Endothelial cell of hepatic sinusoid (primary cell): Measurements from ENCODE around the gene BLOC1S3.

Experiments
- in situ Hi-C: cut with HindIII; loops from 2 replicates; pipeline ENCODE4 v1.10.0; 2017; ENCODE audit warnings: low sequenced_read_pairs

BLOC1S3 gene

GRCh38 chr19:45179072-45179891 lies 698 bp downstream of the BLOC1S3 start:
- in situ Hi-C loops = no loop called here

GRCh38 chr19:45179892-45180370 lies 1.3 kb downstream of the BLOC1S3 start:
- in situ Hi-C loops = no loop called here

DNA sequence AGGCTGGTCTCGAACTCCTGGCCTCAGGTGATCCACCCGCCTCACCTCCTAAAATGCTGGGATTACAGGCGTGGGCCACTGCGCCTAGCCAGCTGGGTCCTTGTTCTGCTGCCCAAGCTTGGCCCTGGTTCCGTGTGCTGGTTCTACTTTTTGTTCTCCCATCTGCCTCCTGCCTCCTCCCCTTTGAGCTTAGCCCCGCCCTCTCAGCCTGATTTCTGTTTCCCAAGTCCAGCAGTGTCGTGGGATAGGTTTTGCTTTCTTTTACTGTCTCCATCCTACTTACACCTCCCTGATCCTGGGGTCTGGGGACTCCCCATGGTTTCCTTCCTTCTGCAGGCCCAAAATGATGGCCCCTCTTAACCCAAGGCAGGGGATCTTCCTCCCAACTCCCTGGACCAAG lies 2.4 kb downstream of the BLOC1S3 start:
- in situ Hi-C loops = no loop called here

GRCh38 chr19:45182758-45183157 lies 4.2 kb downstream of the BLOC1S3 start:
- in situ Hi-C loops = no loop called here

- in situ Hi-C loops = no loop called here
These were observed 5.5 kb downstream of the BLOC1S3 start for GRCh38 chr19:45184115-45184514.

DNA sequence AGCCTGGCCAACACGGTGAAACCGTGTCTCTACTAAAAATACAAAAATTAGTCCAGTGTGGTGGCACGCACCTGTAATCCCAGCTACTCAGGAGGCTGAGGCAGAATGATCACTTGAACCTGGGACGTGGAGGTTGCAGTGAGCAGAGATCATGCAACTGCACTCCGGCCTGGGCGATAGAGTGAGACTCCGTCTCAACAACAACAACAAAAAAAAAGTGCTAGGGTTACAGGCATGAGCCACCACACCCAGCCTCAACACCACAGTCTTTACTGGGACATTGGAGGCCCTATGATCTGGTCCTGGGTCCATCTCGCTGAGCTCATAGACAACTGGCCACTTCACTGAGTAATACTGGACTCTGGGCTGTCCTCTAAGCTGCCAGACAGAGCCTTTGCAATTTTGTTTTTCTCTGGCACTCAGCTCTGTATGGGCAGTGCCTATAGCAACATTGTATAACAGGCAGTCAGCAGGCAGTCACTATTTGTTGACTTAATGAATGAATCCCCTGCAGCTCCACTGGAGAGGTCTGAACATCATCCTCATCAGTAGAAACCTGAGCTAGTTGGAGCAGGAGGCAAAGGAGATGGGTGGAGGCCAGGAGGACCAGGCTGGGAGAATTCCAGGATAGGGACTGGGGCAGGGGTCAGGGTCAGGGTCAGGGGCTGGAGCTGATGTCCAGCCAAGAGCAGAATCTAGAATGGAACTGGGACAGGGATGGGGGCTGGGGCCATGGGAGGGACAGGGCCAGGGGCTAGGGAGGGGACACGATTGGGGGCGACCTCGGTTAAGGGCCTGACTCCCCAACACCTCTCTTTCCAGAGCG lies 8.1 kb downstream of the BLOC1S3 start:
- in situ Hi-C loops = no loop called here

- in situ Hi-C loops = no loop called here
These were observed 9.0 kb downstream of the BLOC1S3 start for GRCh38 chr19:45187421-45188100.

DNA sequence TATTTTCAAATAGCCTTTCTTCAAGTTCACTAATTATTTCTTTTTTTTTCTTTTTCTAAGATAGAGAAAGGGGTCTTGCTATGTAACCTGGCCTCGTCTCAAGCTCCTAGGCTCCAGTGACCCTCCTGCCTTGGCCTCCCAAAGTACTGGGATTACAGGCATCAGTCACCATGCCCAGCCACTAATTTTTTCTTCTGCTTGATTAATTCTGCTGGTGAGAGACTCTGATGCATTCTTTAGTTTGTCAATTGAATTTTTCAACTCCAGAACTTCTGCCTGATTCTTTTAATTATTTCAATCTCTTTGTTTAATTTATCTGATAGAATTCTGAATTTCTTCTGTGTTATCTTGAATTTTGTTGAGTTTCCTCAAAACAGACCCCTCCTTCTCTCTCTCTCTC lies 11.4 kb downstream of the BLOC1S3 start:
- in situ Hi-C loops = no loop called here

DNA sequence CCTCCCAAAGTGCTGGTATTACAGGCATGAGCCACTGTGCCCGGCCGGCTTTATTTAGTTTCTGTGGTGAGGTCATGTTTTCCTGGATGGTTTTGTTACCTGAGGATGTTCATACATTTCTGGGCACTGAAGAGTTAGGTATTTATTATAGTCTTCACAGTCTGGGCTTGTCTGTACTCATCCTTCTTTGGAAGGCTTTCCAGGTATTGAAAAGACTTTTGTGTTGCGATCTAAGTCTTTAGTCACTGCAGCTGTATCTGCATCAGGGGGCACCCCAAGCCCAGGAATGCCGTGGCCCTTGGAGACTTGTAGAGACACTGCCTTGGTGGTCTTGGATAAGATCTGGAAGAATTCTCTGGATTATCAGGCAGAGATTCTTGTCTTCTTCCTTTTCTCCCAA lies 12.8 kb downstream of the BLOC1S3 start:
- in situ Hi-C loops = no loop called here

- in situ Hi-C loops = no loop called here
These were observed 17.2 kb downstream of the BLOC1S3 start for GRCh38 chr19:45195764-45196163.

GRCh38 chr19:45200568-45200967 lies 22.0 kb downstream of the BLOC1S3 start:
- in situ Hi-C loops = no loop called here

- in situ Hi-C loops = no loop called here
These were observed 24.1 kb downstream of the BLOC1S3 start for GRCh38 chr19:45202637-45203036.

GRCh38 chr19:45205810-45206209 lies 27.2 kb downstream of the BLOC1S3 start:
- in situ Hi-C loops = no loop called here

- in situ Hi-C loops = no loop called here
These were observed 27.7 kb downstream of the BLOC1S3 start for GRCh38 chr19:45206328-45206727.

GRCh38 chr19:45211751-45212381 lies 33.3 kb downstream of the BLOC1S3 start:
- in situ Hi-C loops = no loop called here

DNA sequence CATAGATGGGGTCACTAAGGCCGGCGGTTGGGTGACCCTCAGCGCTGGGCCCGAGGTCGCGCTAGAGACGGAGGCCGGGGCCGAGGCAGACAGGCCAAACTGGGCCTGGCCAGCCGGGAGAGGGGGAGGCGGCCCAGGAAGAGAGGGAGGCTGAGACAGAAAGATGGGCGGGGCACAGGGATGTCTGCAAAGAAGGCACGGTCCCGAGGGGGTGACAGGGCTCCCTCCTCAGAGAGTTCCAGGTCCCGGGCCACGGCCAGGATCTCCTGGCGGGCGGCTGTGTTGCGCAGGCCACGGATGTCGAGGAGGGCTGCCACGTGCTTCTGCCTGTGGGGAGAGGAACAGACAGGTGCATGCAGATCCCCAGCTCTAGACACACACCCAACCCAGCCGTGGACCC lies 34.4 kb downstream of the BLOC1S3 start:
- in situ Hi-C loops = no loop called here

GRCh38 chr19:45215391-45216191 lies 37.0 kb downstream of the BLOC1S3 start:
- in situ Hi-C loops = no loop called here

GRCh38 chr19:45216667-45217066 lies 38.1 kb downstream of the BLOC1S3 start:
- in situ Hi-C loops = no loop called here

- in situ Hi-C loops = no loop called here
These were observed 38.8 kb downstream of the BLOC1S3 start for GRCh38 chr19:45217193-45217956.
